ENCODE measurements around the gene BOD1L1. TPM values are rescaled to one million over a fixed set of nuclear protein-coding genes. Genes with fewer than 3 reads are reported as not detected.

BOD1L1 gene
- polyA plus RNA-seq, 1 donor from 2014 or later, result 43.3 TPM

- Histone ChIP-seq H3K9ac (ENCODE audit: low read length) (no peak overlapping the region), H3K9me3 (ENCODE audit: low read length) (peaks cover 4% of the 10 kb centered on the region), H2AFZ (ENCODE audit: low read depth, low read length) (no peak overlapping the region), H3K4me2 (ENCODE audit: low read length) (no peak overlapping the region), H3K27ac (ENCODE audit: low read length) (no peak overlapping the region), H3F3A (ENCODE audit: insufficient read depth, low read length, poor library complexity, severe bottlenecking) (no peaks in the 10 kb centered on the region), H3K4me3 (ENCODE audit: low read length) (no peak overlapping the region), H3K36me3 (ENCODE audit: insufficient read depth, low read length) (no peaks in the 10 kb centered on the region), H3K79me2 (replicated peaks; ENCODE audit: insufficient read depth, low read length) (no peaks in the 10 kb centered on the region), H3K27me3 (ENCODE audit: insufficient read depth, low read depth, low read length) (peaks cover 7% of the 10 kb centered on the region), H4K20me1 (ENCODE audit: insufficient read depth) (no peaks in the 10 kb centered on the region), H3K9me2 (ENCODE audit: insufficient read depth, low read length) (no peaks in the 10 kb centered on the region)
- TF ChIP-seq EZH2 (IDR thresholded peaks at IDR 0.05; ENCODE audit: borderline replicate concordance, insufficient read depth, low read length, poor library complexity, severe bottlenecking), result no peak
Measured at GRCh38 chr4:13555325-13555724, 72.2 kb downstream of the BOD1L1 start.

DNA sequence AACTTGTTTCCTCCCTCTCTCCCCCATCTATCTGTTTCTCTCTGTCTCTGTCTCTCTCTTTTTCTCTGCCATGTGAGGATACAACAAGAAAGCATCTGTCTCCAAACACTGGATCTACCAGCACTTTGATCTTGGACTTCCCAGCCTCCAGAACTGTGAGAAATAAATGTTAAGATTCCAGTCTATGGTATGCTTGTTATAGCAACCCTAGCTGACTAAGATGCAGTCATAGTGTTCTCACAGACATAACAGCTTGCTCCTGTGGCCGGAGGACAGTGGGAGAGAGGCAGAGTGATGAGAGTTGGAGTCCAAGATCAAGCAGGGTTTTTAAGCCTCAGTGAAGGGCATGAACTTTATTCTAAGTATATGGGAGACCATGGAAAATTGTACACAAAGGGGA lies 74.4 kb downstream of the BOD1L1 start:
- no peaks in the 10 kb centered on the region for H3K9me2 ChIP-seq (ENCODE audit: insufficient read depth, low read length)
- H3K4me2 ChIP-seq (ENCODE audit: low read length), result no peak overlapping the region
- H3K9me3 ChIP-seq (ENCODE audit: low read length), result peaks cover 7% of the 10 kb centered on the region
- H3K27me3 ChIP-seq (ENCODE audit: insufficient read depth, low read depth, low read length), result peaks cover 29% of the 10 kb centered on the region
- no peak overlapping the region for H3K27ac ChIP-seq (ENCODE audit: low read length)
- no peaks in the 10 kb centered on the region for H3K36me3 ChIP-seq (ENCODE audit: insufficient read depth, low read length)
- no peaks in the 10 kb centered on the region for H4K20me1 ChIP-seq (ENCODE audit: insufficient read depth)
- no peaks in the 10 kb centered on the region for H3F3A ChIP-seq (ENCODE audit: insufficient read depth, low read length, poor library complexity, severe bottlenecking)
- no peaks in the 10 kb centered on the region for H3K79me2 ChIP-seq (replicated peaks; ENCODE audit: insufficient read depth, low read length)
- TF ChIP-seq CTCF (IDR thresholded peaks at IDR 0.05; ENCODE audit: poor library complexity, severe bottlenecking) (no peak), REST (IDR thresholded peaks at IDR 0.05; ENCODE audit: borderline replicate concordance) (no peak), EZH2 (IDR thresholded peaks at IDR 0.05; ENCODE audit: borderline replicate concordance, insufficient read depth, low read length, poor library complexity, severe bottlenecking) (no peak), SMC3 (conservative IDR thresholded peaks at IDR 0.05; ENCODE audit: poor library complexity) (no peak), RAD21 (conservative IDR thresholded peaks at IDR 0.05) (no peak), EP300 (conservative IDR thresholded peaks at IDR 0.05; ENCODE audit: poor library complexity, severe bottlenecking) (no peak), POLR2AphosphoS5 (IDR thresholded peaks at IDR 0.05) (no peak)
- H2AFZ ChIP-seq (ENCODE audit: low read depth, low read length), result no peak overlapping the region
- no peak overlapping the region for H3K9ac ChIP-seq (ENCODE audit: low read length)
- no peak overlapping the region for H3K4me3 ChIP-seq (ENCODE audit: low read length)

DNA sequence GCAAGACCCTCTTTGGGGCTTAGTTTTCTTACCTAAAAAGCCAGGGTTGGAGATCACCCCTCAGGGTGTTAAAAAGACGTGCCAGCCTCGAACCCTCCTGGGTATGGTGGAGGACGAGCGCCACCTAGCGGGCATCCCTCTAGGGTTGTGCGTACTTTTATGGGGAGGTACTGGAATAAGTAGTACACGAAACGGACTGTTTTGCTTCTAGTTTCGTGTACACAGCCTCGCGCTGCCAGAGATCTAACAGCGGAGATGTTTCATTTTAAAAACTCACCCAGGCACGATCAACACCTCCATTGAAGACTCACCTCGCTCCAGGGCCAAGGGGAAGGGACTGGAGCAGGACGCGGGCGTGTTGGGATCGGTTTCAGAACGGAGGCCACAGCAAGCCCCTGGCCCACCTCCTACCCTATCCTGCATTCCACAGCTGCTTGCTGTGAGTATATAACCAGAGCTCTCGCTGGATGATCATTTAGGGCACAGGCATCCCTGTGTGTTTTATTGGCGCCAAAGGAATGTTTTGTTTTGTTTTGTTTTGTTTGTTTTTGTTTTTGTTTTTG lies 78.5 kb downstream of the BOD1L1 start:
- peaks cover 69% of the 10 kb centered on the region for H3K27me3 ChIP-seq (ENCODE audit: insufficient read depth, low read depth, low read length)

More for the DNA sequence above, 78.5 kb downstream of the BOD1L1 start:
- Histone ChIP-seq H3K9me3 (ENCODE audit: low read length) (peaks cover 7% of the 10 kb centered on the region), H3K9ac (ENCODE audit: low read length) (no peak overlapping the region), H3K36me3 (ENCODE audit: insufficient read depth, low read length) (no peaks in the 10 kb centered on the region), H3K4me2 (ENCODE audit: low read length) (no peak overlapping the region), H3K27ac (ENCODE audit: low read length) (no peak overlapping the region), H3K4me3 (ENCODE audit: low read length) (no peak overlapping the region), H4K20me1 (ENCODE audit: insufficient read depth) (no peaks in the 10 kb centered on the region), H2AFZ (ENCODE audit: low read depth, low read length) (no peak overlapping the region), H3K9me2 (ENCODE audit: insufficient read depth, low read length) (no peaks in the 10 kb centered on the region), H3F3A (ENCODE audit: insufficient read depth, low read length, poor library complexity, severe bottlenecking) (no peaks in the 10 kb centered on the region), H3K79me2 (replicated peaks; ENCODE audit: insufficient read depth, low read length) (no peaks in the 10 kb centered on the region)
- TF ChIP-seq SMC3 (conservative IDR thresholded peaks at IDR 0.05; ENCODE audit: poor library complexity) (peak; percentile 89), CTCF (IDR thresholded peaks at IDR 0.05; ENCODE audit: poor library complexity, severe bottlenecking) (peak; percentile 86), EP300 (conservative IDR thresholded peaks at IDR 0.05; ENCODE audit: poor library complexity, severe bottlenecking) (no peak), MXI1 (conservative IDR thresholded peaks at IDR 0.05; ENCODE audit: poor library complexity, severe bottlenecking) (no peak), REST (IDR thresholded peaks at IDR 0.05; ENCODE audit: borderline replicate concordance) (no peak), POLR2AphosphoS5 (IDR thresholded peaks at IDR 0.05) (no peak), TAF1 (IDR thresholded peaks at IDR 0.05; ENCODE audit: low read depth) (no peak), EZH2 (IDR thresholded peaks at IDR 0.05; ENCODE audit: borderline replicate concordance, insufficient read depth, low read length, poor library complexity, severe bottlenecking) (no peak), RAD21 (conservative IDR thresholded peaks at IDR 0.05) (peak; percentile 87)

All from neural cell (in vitro differentiated cells).